SK-N-SH (cell line): ENCODE measurements around the gene RAB8B.

Experiments
- CHD2 ChIP-seq: fragments of 150-350 bp; IDR thresholded peaks from 2 replicates; pipeline ENCODE4 v1.6.1; 2018; ENCODE audit warnings: low read length; ENCODE audit not compliant: partially characterized antibody
- EZH2phosphoT487 ChIP-seq: fragments of 200-600 bp; sonication (generic); IDR thresholded peaks from 2 replicates; pipeline ENCODE4 v1.6.1; 2017; ENCODE audit warnings: low read depth, mixed run types, mild to moderate bottlenecking, antibody characterized with exemption, moderate library complexity, borderline replicate concordance
- FOSL2 ChIP-seq: IDR thresholded peaks from 2 replicates; pipeline ENCODE4 v1.4.0; 2012; ENCODE audit warnings: low read depth, mild to moderate bottlenecking, moderate library complexity, borderline replicate concordance
- NFIC ChIP-seq: IDR thresholded peaks from 2 replicates; pipeline ENCODE4 v1.4.0; 2012; ENCODE audit warnings: borderline replicate concordance
- SIN3A ChIP-seq: IDR thresholded peaks from 2 replicates; pipeline ENCODE4 v1.6.1; 2012; ENCODE audit warnings: low read depth, mild to moderate bottlenecking, low read length, moderate library complexity, borderline replicate concordance
- TCF12 ChIP-seq: IDR thresholded peaks from 2 replicates; pipeline ENCODE4 v1.4.0; 2012
- TF ChIP-seq, protein P1 (sequence below): fragments of 200-600 bp; sonication (generic); IDR thresholded peaks from 2 replicates; pipeline ENCODE4 v1.6.1; 2017; ENCODE audit warnings: antibody characterized with exemption, mild to moderate bottlenecking, moderate library complexity
- TF ChIP-seq, protein P2 (sequence below): fragments of 150-350 bp; IDR thresholded peaks from 2 replicates; pipeline ENCODE4 v1.6.1; 2017; ENCODE audit warnings: antibody characterized with exemption, low read length, low read depth, borderline replicate concordance
- TF ChIP-seq, protein P3 (sequence below): IDR thresholded peaks from 2 replicates; pipeline ENCODE4 v1.6.1; 2012; ENCODE audit warnings: mild to moderate bottlenecking, low read depth, low read length, moderate library complexity
- TF ChIP-seq, protein P4 (sequence below): IDR thresholded peaks from 2 replicates; pipeline ENCODE4 v1.4.0; 2012; ENCODE audit warnings: low read depth

DNA sequence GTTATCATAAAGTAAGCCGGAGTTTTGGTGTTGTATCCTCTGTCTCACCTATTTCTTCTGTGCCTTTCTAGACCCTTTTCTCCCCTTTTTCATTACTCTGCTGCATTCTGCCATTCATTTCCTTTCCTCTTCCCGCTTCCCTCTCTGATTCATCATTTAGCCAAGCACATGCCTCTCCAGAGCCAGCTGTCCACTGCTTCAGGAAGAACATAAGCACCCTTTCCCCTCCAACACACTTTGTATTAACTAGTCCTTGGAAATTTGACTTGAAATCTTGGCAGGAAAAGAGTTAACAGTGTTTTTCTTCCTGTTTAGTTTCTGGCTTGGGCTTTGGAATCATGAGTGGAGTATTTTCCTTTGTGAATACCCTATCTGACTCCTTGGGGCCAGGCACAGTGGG is 97.7 kb downstream of the RAB8B start:
- TF ChIP-seq, protein P1, sequence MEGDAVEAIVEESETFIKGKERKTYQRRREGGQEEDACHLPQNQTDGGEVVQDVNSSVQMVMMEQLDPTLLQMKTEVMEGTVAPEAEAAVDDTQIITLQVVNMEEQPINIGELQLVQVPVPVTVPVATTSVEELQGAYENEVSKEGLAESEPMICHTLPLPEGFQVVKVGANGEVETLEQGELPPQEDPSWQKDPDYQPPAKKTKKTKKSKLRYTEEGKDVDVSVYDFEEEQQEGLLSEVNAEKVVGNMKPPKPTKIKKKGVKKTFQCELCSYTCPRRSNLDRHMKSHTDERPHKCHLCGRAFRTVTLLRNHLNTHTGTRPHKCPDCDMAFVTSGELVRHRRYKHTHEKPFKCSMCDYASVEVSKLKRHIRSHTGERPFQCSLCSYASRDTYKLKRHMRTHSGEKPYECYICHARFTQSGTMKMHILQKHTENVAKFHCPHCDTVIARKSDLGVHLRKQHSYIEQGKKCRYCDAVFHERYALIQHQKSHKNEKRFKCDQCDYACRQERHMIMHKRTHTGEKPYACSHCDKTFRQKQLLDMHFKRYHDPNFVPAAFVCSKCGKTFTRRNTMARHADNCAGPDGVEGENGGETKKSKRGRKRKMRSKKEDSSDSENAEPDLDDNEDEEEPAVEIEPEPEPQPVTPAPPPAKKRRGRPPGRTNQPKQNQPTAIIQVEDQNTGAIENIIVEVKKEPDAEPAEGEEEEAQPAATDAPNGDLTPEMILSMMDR, result no peak
- no peak for TF ChIP-seq NFIC
- TF ChIP-seq SIN3A, result no peak
- TF ChIP-seq CHD2, result no peak
- no peak for TF ChIP-seq TCF12
- TF ChIP-seq, protein P2, sequence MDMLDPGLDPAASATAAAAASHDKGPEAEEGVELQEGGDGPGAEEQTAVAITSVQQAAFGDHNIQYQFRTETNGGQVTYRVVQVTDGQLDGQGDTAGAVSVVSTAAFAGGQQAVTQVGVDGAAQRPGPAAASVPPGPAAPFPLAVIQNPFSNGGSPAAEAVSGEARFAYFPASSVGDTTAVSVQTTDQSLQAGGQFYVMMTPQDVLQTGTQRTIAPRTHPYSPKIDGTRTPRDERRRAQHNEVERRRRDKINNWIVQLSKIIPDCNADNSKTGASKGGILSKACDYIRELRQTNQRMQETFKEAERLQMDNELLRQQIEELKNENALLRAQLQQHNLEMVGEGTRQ, result no peak
- TF ChIP-seq FOSL2, result peak; percentile 19; the same call in 1 of the 2 replicates
- TF ChIP-seq, protein P3, sequence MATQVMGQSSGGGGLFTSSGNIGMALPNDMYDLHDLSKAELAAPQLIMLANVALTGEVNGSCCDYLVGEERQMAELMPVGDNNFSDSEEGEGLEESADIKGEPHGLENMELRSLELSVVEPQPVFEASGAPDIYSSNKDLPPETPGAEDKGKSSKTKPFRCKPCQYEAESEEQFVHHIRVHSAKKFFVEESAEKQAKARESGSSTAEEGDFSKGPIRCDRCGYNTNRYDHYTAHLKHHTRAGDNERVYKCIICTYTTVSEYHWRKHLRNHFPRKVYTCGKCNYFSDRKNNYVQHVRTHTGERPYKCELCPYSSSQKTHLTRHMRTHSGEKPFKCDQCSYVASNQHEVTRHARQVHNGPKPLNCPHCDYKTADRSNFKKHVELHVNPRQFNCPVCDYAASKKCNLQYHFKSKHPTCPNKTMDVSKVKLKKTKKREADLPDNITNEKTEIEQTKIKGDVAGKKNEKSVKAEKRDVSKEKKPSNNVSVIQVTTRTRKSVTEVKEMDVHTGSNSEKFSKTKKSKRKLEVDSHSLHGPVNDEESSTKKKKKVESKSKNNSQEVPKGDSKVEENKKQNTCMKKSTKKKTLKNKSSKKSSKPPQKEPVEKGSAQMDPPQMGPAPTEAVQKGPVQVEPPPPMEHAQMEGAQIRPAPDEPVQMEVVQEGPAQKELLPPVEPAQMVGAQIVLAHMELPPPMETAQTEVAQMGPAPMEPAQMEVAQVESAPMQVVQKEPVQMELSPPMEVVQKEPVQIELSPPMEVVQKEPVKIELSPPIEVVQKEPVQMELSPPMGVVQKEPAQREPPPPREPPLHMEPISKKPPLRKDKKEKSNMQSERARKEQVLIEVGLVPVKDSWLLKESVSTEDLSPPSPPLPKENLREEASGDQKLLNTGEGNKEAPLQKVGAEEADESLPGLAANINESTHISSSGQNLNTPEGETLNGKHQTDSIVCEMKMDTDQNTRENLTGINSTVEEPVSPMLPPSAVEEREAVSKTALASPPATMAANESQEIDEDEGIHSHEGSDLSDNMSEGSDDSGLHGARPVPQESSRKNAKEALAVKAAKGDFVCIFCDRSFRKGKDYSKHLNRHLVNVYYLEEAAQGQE, result no peak
- TF ChIP-seq, protein P4, sequence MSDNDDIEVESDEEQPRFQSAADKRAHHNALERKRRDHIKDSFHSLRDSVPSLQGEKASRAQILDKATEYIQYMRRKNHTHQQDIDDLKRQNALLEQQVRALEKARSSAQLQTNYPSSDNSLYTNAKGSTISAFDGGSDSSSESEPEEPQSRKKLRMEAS, result peak; percentile 52
- TF ChIP-seq EZH2phosphoT487, result no peak
